ENCODE results near the gene CPS1. TPM values are rescaled to one million over a fixed set of nuclear protein-coding genes. Genes with fewer than 3 reads are reported as not detected.

The CPS1 gene
- total RNA-seq, 1 experiment from 2014 or later = 0.84 TPM

- ChIA-PET CTCF (no interaction called here), POLR2A (no interaction called here)
- no peaks in the 10 kb centered on the region for H3K9me3 Mint-ChIP-seq (ENCODE audit: unreplicated experiment)
- Histone ChIP-seq H3K27me3 (replicated peaks; ENCODE audit: control insufficient read depth, insufficient read depth, low read length) (no peaks in the 10 kb centered on the region), H3K4me3 (ENCODE audit: low read depth, low read length) (no peak overlapping the region), H3K4me1 (peaks cover 2% of the 10 kb centered on the region; the same call in 1 of the 2 replicates), H3K9me3 (no peaks in the 10 kb centered on the region), H3K36me3 (ENCODE audit: control insufficient read depth, insufficient read depth, low read length) (no peaks in the 10 kb centered on the region)
- intact Hi-C loops (cut with micrococcal nuclease; ENCODE audit: unreplicated experiment) = no loop called here
- no peak overlapping the region for H3K27ac Mint-ChIP-seq (ENCODE audit: unreplicated experiment)
- no peak for DNase-seq
- no TSS peak for BruUV-seq (replicated peaks)
- no peaks in the 10 kb centered on the region for H3K36me3 Mint-ChIP-seq (ENCODE audit: insufficient read depth, unreplicated experiment)
- no peak for TF ChIP-seq CTCF (IDR thresholded peaks at IDR 0.05; ENCODE audit: insufficient read depth in 1 of 2, low read depth in 1 of 2, low read length in 1 of 2, severe bottlenecking in 1 of 2, unreplicated experiment in 1 of 2)
- H3K4me1 Mint-ChIP-seq (ENCODE audit: low read depth, unreplicated experiment) = no peaks in the 10 kb centered on the region
- peaks cover 12% of the 10 kb centered on the region for H3K27me3 Mint-ChIP-seq (ENCODE audit: insufficient read depth, unreplicated experiment)
- H3K4me3 Mint-ChIP-seq (ENCODE audit: unreplicated experiment) = no peak overlapping the region
Measured at GRCh38 chr2:210715560-210716082, 159.2 kb downstream of the CPS1 start.

- H3K4me1 Mint-ChIP-seq (ENCODE audit: low read depth, unreplicated experiment) = no peaks in the 10 kb centered on the region
- BruUV-seq (replicated peaks) = no TSS peak
- H3K4me3 ChIP-seq (ENCODE audit: low read depth, low read length) = no peak overlapping the region
- H3K27ac Mint-ChIP-seq (ENCODE audit: unreplicated experiment) = no peak overlapping the region
- H3K9me3 ChIP-seq = no peaks in the 10 kb centered on the region
- no peak overlapping the region for H3K4me3 Mint-ChIP-seq (ENCODE audit: unreplicated experiment)
- TF ChIP-seq CTCF (IDR thresholded peaks at IDR 0.05; ENCODE audit: insufficient read depth in 1 of 2, low read depth in 1 of 2, low read length in 1 of 2, severe bottlenecking in 1 of 2, unreplicated experiment in 1 of 2) = no peak
- H3K9me3 Mint-ChIP-seq (ENCODE audit: unreplicated experiment) = no peaks in the 10 kb centered on the region
- POLR2A ChIA-PET = no interaction called here
- no peaks in the 10 kb centered on the region for H3K36me3 ChIP-seq (ENCODE audit: control insufficient read depth, insufficient read depth, low read length)
- DNase-seq = no peak
- intact Hi-C loops (cut with micrococcal nuclease; ENCODE audit: unreplicated experiment) = no loop called here
- H3K27me3 ChIP-seq (replicated peaks; ENCODE audit: control insufficient read depth, insufficient read depth, low read length) = no peaks in the 10 kb centered on the region; the same call in 1 of the 2 replicates
- no peaks in the 10 kb centered on the region for H3K4me1 ChIP-seq
- H3K27me3 Mint-ChIP-seq (ENCODE audit: insufficient read depth, unreplicated experiment) = peaks cover 12% of the 10 kb centered on the region
- CTCF ChIA-PET = no interaction called here
- no peaks in the 10 kb centered on the region for H3K36me3 Mint-ChIP-seq (ENCODE audit: insufficient read depth, unreplicated experiment)
Measured at GRCh38 chr2:210718503-210718902, 162.1 kb downstream of the CPS1 start.

- intact Hi-C loops (cut with micrococcal nuclease; ENCODE audit: unreplicated experiment) = no loop called here
- H3K27me3 Mint-ChIP-seq (ENCODE audit: insufficient read depth, unreplicated experiment) = peaks cover 8% of the 10 kb centered on the region
- H3K9me3 Mint-ChIP-seq (ENCODE audit: unreplicated experiment) = no peaks in the 10 kb centered on the region
- H3K4me3 ChIP-seq (ENCODE audit: low read depth, low read length) = no peak overlapping the region
- POLR2A ChIA-PET = no interaction called here
- no peak for TF ChIP-seq CTCF (IDR thresholded peaks at IDR 0.05; ENCODE audit: insufficient read depth in 1 of 2, low read depth in 1 of 2, low read length in 1 of 2, severe bottlenecking in 1 of 2, unreplicated experiment in 1 of 2)
- no peaks in the 10 kb centered on the region for H3K9me3 ChIP-seq
- no peaks in the 10 kb centered on the region for H3K4me1 ChIP-seq
- no peaks in the 10 kb centered on the region for H3K36me3 ChIP-seq (ENCODE audit: control insufficient read depth, insufficient read depth, low read length)
- no peak overlapping the region for H3K4me3 Mint-ChIP-seq (ENCODE audit: unreplicated experiment)
- CTCF ChIA-PET = no interaction called here
- no peaks in the 10 kb centered on the region for H3K4me1 Mint-ChIP-seq (ENCODE audit: low read depth, unreplicated experiment)
- no peaks in the 10 kb centered on the region for H3K36me3 Mint-ChIP-seq (ENCODE audit: insufficient read depth, unreplicated experiment)
- no TSS peak for BruUV-seq (replicated peaks)
- H3K27me3 ChIP-seq (replicated peaks; ENCODE audit: control insufficient read depth, insufficient read depth, low read length) = no peaks in the 10 kb centered on the region; the same call in 1 of the 2 replicates
- no peak for DNase-seq
- no peak overlapping the region for H3K27ac Mint-ChIP-seq (ENCODE audit: unreplicated experiment)
Measured at GRCh38 chr2:210722092-210722491, 165.7 kb downstream of the CPS1 start.

All from Caco-2 (cell line).